Progenitor cell of endocrine pancreas (in vitro differentiated cells): ENCODE results near the gene MBOAT2. TPM values are rescaled to one million over a fixed set of nuclear protein-coding genes. Genes with fewer than 3 reads are reported as not detected.

Experiments used
- DNase-seq: peaks from one replicate; pipeline ENCODE4 v3.0.0; 2021; ENCODE audit warnings: low spot score; ENCODE audit not compliant: unreplicated experiment
- H3K27ac Mint-ChIP-seq: 2 replicates; pipeline ENCODE4 v1.8.0; 2021; ENCODE audit warnings: mild to moderate bottlenecking, moderate library complexity, mixed read lengths
- H3K27me3 Mint-ChIP-seq: 2 replicates; pipeline ENCODE4 v1.8.0; 2021; ENCODE audit warnings: mixed read lengths
- H3K36me3 Mint-ChIP-seq: 2 replicates; pipeline ENCODE4 v1.8.0; 2022; ENCODE audit warnings: mixed read lengths; ENCODE audit not compliant: insufficient read depth
- H3K4me1 Mint-ChIP-seq: 2 replicates; pipeline ENCODE4 v1.8.0; 2021; ENCODE audit warnings: low read depth, mixed read lengths
- H3K4me3 Mint-ChIP-seq: 2 replicates; pipeline ENCODE4 v1.8.0; 2021; ENCODE audit warnings: low read depth, mild to moderate bottlenecking, moderate library complexity, mixed read lengths
- H3K9me3 Mint-ChIP-seq: 2 replicates; pipeline ENCODE4 v1.8.0; 2021; ENCODE audit warnings: low read depth, mixed read lengths
- total RNA-seq: library from RNA; stranded (reverse); gene quantifications from 2 replicates; pipeline ENCODE4 v1.2.1, GENCODE V29; 2021
- TF ChIP-seq, protein P1 (sequence below): fragments of 200-600 bp; sonication (generic); IDR thresholded peaks from one replicate; pipeline ENCODE4 v1.5.0; 2021; ENCODE audit warnings: antibody characterized with exemption, mild to moderate bottlenecking; ENCODE audit not compliant: unreplicated experiment

MBOAT2 gene
- total RNA-seq, 1 donor from 2014 or later, result 49.8 TPM

GRCh38 chr2:8867363-8867762, 136.1 kb downstream of the MBOAT2 start:
- H3K4me3 Mint-ChIP-seq, result no peak overlapping the region
- H3K9me3 Mint-ChIP-seq, result no peaks in the 10 kb centered on the region
- no peak overlapping the region for H3K27ac Mint-ChIP-seq
- no peaks in the 10 kb centered on the region for H3K4me1 Mint-ChIP-seq
- TF ChIP-seq, protein P1, sequence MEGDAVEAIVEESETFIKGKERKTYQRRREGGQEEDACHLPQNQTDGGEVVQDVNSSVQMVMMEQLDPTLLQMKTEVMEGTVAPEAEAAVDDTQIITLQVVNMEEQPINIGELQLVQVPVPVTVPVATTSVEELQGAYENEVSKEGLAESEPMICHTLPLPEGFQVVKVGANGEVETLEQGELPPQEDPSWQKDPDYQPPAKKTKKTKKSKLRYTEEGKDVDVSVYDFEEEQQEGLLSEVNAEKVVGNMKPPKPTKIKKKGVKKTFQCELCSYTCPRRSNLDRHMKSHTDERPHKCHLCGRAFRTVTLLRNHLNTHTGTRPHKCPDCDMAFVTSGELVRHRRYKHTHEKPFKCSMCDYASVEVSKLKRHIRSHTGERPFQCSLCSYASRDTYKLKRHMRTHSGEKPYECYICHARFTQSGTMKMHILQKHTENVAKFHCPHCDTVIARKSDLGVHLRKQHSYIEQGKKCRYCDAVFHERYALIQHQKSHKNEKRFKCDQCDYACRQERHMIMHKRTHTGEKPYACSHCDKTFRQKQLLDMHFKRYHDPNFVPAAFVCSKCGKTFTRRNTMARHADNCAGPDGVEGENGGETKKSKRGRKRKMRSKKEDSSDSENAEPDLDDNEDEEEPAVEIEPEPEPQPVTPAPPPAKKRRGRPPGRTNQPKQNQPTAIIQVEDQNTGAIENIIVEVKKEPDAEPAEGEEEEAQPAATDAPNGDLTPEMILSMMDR, result no peak
- DNase-seq, result no peak
- H3K27me3 Mint-ChIP-seq, result no peaks in the 10 kb centered on the region
- peaks cover 5% of the 10 kb centered on the region for H3K36me3 Mint-ChIP-seq

DNA sequence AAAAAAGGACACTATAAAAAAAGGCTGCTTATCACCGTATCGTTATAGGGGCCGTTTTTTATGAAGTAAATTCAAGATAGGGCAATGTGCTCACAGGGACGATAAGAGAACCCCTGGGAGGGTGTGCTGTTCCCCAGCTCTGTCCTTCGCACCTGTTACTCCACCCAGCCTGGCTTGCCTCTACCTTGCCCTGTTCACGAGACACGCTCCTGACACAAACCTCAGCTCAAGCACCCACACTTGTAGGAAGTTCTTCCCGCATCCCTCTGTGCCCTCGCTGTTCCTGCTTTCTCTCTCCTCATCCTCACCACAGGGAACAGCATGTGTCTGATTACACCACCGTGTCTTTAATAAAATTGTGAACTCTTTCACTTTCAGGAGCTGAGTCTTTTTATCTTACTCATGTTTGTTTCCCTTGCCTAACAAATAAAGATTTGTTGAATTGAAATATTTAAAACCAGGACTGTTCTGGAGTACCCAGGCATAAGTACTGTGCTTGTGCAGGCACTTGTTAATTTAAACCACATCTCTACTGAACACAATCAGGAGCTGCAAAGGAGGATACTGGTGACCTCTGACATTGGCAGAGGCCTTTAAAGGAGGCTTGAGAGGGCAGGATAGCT, 140.0 kb downstream of the MBOAT2 start:
- no peak overlapping the region for H3K27ac Mint-ChIP-seq
- H3K4me3 Mint-ChIP-seq, result no peak overlapping the region

DNA sequence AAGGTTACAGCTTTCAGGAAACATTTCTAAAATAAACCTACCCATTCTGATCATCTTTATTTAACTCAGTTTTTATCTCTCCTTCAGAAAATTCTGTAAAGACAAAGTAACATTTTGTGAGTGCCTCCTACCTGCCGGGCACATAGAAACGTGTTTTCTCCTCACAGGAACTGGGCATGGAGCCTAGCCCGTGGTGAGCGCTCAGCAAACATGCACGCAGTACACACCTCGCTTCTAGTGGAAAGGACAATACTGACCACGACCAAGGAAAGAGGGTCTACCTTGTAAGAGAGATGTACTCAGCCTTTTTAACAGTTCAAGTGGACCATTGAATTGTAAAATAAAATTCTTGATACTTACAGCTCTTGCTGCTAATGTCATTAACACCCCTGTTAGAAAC, 141.3 kb downstream of the MBOAT2 start:
- no peaks in the 10 kb centered on the region for H3K9me3 Mint-ChIP-seq
- H3K4me1 Mint-ChIP-seq, result no peaks in the 10 kb centered on the region
- no peak for DNase-seq
- TF ChIP-seq, protein P1, result no peak
- no peaks in the 10 kb centered on the region for H3K27me3 Mint-ChIP-seq
- peaks cover 15% of the 10 kb centered on the region for H3K36me3 Mint-ChIP-seq
- no peak overlapping the region for H3K4me3 Mint-ChIP-seq
- no peak overlapping the region for H3K27ac Mint-ChIP-seq

More for the DNA sequence above, 140.0 kb downstream of the MBOAT2 start:
- Mint-ChIP-seq H3K9me3 (no peaks in the 10 kb centered on the region), H3K4me1 (no peaks in the 10 kb centered on the region), H3K36me3 (peaks cover 8% of the 10 kb centered on the region), H3K27me3 (no peaks in the 10 kb centered on the region)
- DNase-seq, result no peak
- TF ChIP-seq, protein P1, result no peak

DNA sequence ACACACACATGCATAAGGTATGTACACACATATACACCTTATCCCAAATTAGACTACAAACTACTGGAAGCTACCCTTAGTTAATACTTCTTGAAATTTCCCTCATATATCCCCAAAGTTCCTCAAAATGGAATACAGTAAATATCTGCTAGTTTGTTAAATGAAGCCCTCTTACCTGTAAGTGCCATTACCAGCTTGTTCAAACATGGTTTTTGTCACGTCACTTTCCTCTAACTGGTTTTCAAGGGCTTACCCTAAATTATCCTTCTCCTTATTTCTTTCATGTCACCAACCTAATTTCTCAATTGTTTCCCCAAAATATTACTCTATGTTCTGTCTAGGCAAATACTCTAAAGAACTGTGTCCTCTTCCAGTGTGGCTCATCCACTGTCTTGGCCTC, 141.7 kb downstream of the MBOAT2 start:
- peaks cover 14% of the 10 kb centered on the region for H3K36me3 Mint-ChIP-seq
- no peaks in the 10 kb centered on the region for H3K4me1 Mint-ChIP-seq
- DNase-seq, result no peak
- H3K4me3 Mint-ChIP-seq, result no peak overlapping the region
- H3K27ac Mint-ChIP-seq, result no peak overlapping the region
- H3K9me3 Mint-ChIP-seq, result no peaks in the 10 kb centered on the region
- TF ChIP-seq, protein P1, result no peak
- H3K27me3 Mint-ChIP-seq, result no peaks in the 10 kb centered on the region

- Mint-ChIP-seq H3K9me3 (no peaks in the 10 kb centered on the region), H3K4me3 (no peak overlapping the region), H3K4me1 (no peaks in the 10 kb centered on the region), H3K36me3 (peaks cover 18% of the 10 kb centered on the region), H3K27me3 (no peaks in the 10 kb centered on the region), H3K27ac (no peak overlapping the region)
- TF ChIP-seq, protein P1, result no peak
- DNase-seq, result no peak
These were observed 143.2 kb downstream of the MBOAT2 start for GRCh38 chr2:8860239-8860638.
